H9 (cell line): ENCODE results near the gene RAC2. TPM values are rescaled to one million over a fixed set of nuclear protein-coding genes. Genes with fewer than 3 reads are reported as not detected.

Experiments
- DNase-seq: peaks from one replicate; pipeline ENCODE4 v3.0.0-alpha.2; 2017
- H2AFZ ChIP-seq: one replicate; pipeline ENCODE4 v1.6.1; 2013; ENCODE audit warnings: mild to moderate bottlenecking, low read length, control low read depth, moderate library complexity
- H2AK5ac ChIP-seq: 2 replicates; pipeline ENCODE4 v1.6.1; 2013; ENCODE audit warnings: low read length, control low read depth, mixed read lengths; ENCODE audit not compliant: insufficient read length
- H2BK120ac ChIP-seq: one replicate; pipeline ENCODE4 v1.6.1; 2013; ENCODE audit warnings: low read depth, mild to moderate bottlenecking, low read length, control low read depth, inconsistent platforms; ENCODE audit not compliant: poor library complexity, severe bottlenecking
- H2BK12ac ChIP-seq: 2 replicates; pipeline ENCODE4 v1.6.1; 2013; ENCODE audit warnings: low read length, control low read depth, mixed read lengths, low read depth; ENCODE audit not compliant: insufficient read length
- H2BK15ac ChIP-seq: 2 replicates; pipeline ENCODE4 v1.6.1; 2013; ENCODE audit warnings: low read depth, low read length, control low read depth
- H2BK20ac ChIP-seq: one replicate; pipeline ENCODE4 v1.6.1; 2013; ENCODE audit warnings: low read depth, mild to moderate bottlenecking, low read length, control low read depth, inconsistent platforms; ENCODE audit not compliant: poor library complexity, severe bottlenecking
- H2BK5ac ChIP-seq: 2 replicates; pipeline ENCODE4 v1.6.1; 2013; ENCODE audit warnings: low read length, control low read depth, mixed read lengths; ENCODE audit not compliant: insufficient read length
- H3K14ac ChIP-seq: 2 replicates; pipeline ENCODE4 v1.6.1; 2013; ENCODE audit warnings: low read length, control low read depth; ENCODE audit not compliant: insufficient read depth
- H3K18ac ChIP-seq: 2 replicates; pipeline ENCODE4 v1.6.1; 2013; ENCODE audit warnings: low read depth, mild to moderate bottlenecking, mixed read lengths, low read length, control low read depth; ENCODE audit not compliant: insufficient read length
- H3K23ac ChIP-seq: 2 replicates; pipeline ENCODE4 v1.6.1; 2013; ENCODE audit warnings: low read length, control low read depth, mixed read lengths, low read depth; ENCODE audit not compliant: insufficient read length
- H3K23me2 ChIP-seq: 2 replicates; pipeline ENCODE4 v1.6.1; 2013; ENCODE audit warnings: low read depth, mild to moderate bottlenecking, mixed read lengths, low read length, control low read depth; ENCODE audit not compliant: insufficient read length, poor library complexity, severe bottlenecking
- H3K27ac ChIP-seq: 2 replicates; pipeline ENCODE4 v1.5.1; 2013; ENCODE audit warnings: low read length, control low read depth, mixed read lengths, low read depth; ENCODE audit not compliant: insufficient read length
- H3K27me3 ChIP-seq: 2 replicates; pipeline ENCODE4 v1.6.1; 2013; ENCODE audit warnings: low read length, control low read depth, inconsistent platforms; ENCODE audit not compliant: insufficient read depth
- H3K4ac ChIP-seq: 2 replicates; pipeline ENCODE4 v1.6.1; 2013; ENCODE audit warnings: low read depth, mild to moderate bottlenecking, control low read depth, inconsistent platforms, low read length, moderate library complexity
- H3K4me1 ChIP-seq: 2 replicates; pipeline ENCODE4 v1.6.1; 2013; ENCODE audit warnings: low read length, control low read depth, inconsistent platforms; ENCODE audit not compliant: insufficient read depth
- H3K4me2 ChIP-seq: 2 replicates; pipeline ENCODE4 v1.6.1; 2013; ENCODE audit warnings: low read length, control low read depth, mixed read lengths; ENCODE audit not compliant: insufficient read length, insufficient read depth
- H3K56ac ChIP-seq: 2 replicates; pipeline ENCODE4 v1.6.1; 2013; ENCODE audit warnings: low read depth, mild to moderate bottlenecking, mixed read lengths, low read length, control low read depth; ENCODE audit not compliant: insufficient read length
- H3K79me1 ChIP-seq: 2 replicates; pipeline ENCODE4 v1.6.1; 2013; ENCODE audit warnings: low read depth, mild to moderate bottlenecking, moderate library complexity, low read length, control low read depth, inconsistent platforms; ENCODE audit not compliant: insufficient read depth, poor library complexity, severe bottlenecking
- H3K79me2 ChIP-seq: 2 replicates; pipeline ENCODE4 v1.6.1; 2013; ENCODE audit warnings: low read length, control low read depth, inconsistent platforms; ENCODE audit not compliant: insufficient read depth
- H3K9ac ChIP-seq: 2 replicates; pipeline ENCODE4 v1.6.1; 2013; ENCODE audit warnings: low read length, control low read depth, mixed read lengths; ENCODE audit not compliant: insufficient read length; ENCODE audit errors: extremely low read depth
- H3K9me3 ChIP-seq: one replicate; pipeline ENCODE4 v1.6.1; 2013; ENCODE audit warnings: low read depth, low read length, inconsistent platforms; ENCODE audit not compliant: control insufficient read depth
- H3T11ph ChIP-seq: one replicate; pipeline ENCODE4 v1.6.1; 2013; ENCODE audit warnings: mild to moderate bottlenecking, low read length, control low read depth, inconsistent platforms
- H4K20me1 ChIP-seq: one replicate; pipeline ENCODE4 v1.6.1; 2013; ENCODE audit not compliant: control insufficient read depth, insufficient read length, insufficient read depth
- H4K5ac ChIP-seq: 2 replicates; pipeline ENCODE4 v1.6.1; 2013; ENCODE audit warnings: low read depth, mild to moderate bottlenecking, mixed read lengths, low read length, control low read depth; ENCODE audit not compliant: insufficient read length
- H4K8ac ChIP-seq: replicated peaks from 2 replicates; pipeline ENCODE4 v1.6.1; 2013; ENCODE audit warnings: low read length, control low read depth, mixed read lengths, low read depth; ENCODE audit not compliant: insufficient read length
- H4K91ac ChIP-seq: 2 replicates; pipeline ENCODE4 v1.6.1; 2013; ENCODE audit warnings: low read depth, mild to moderate bottlenecking, moderate library complexity, mixed read lengths, low read length, control low read depth; ENCODE audit not compliant: insufficient read length
- H3K27ac Mint-ChIP-seq, 3 experiments: 2 replicates in 2 of 3; 3 replicates in 1 of 3; pipeline ENCODE4 v1.8.0; 2020 to 2021; ENCODE audit warnings: mixed read lengths in 3 of 3, mild to moderate bottlenecking in 1 of 3, moderate library complexity in 1 of 3
- H3K27me3 Mint-ChIP-seq: 2 replicates; pipeline ENCODE4 v1.8.0; 2021; ENCODE audit warnings: low read depth, mild to moderate bottlenecking, moderate library complexity, mixed read lengths
- H3K36me3 Mint-ChIP-seq, 3 experiments: 2 replicates in 2 of 3; 3 replicates in 1 of 3; pipeline ENCODE4 v1.8.0; 2020 to 2021; ENCODE audit warnings: low read depth in 3 of 3, mixed read lengths in 3 of 3; ENCODE audit not compliant: insufficient read depth in 1 of 3
- H3K4me1 Mint-ChIP-seq, 2 experiments: 2 replicates each; pipeline ENCODE4 v1.8.0; 2020; ENCODE audit warnings: mixed read lengths in 2 of 2
- H3K4me3 Mint-ChIP-seq, 2 experiments: 2 replicates in 1 of 2; 3 replicates in 1 of 2; pipeline ENCODE4 v1.8.0; 2020 to 2021; ENCODE audit warnings: mild to moderate bottlenecking in 2 of 2, mixed read lengths in 2 of 2, moderate library complexity in 1 of 2
- H3K9me3 Mint-ChIP-seq, 2 experiments: 2 replicates in 1 of 2; 3 replicates in 1 of 2; pipeline ENCODE4 v1.8.0; 2020; ENCODE audit warnings: mild to moderate bottlenecking in 2 of 2, mixed read lengths in 2 of 2, moderate library complexity in 1 of 2
- CTCF ChIP-seq: fragments of 200-600 bp; sonication (generic); conservative IDR thresholded peaks from 3 replicates; pipeline ENCODE4 v1.8.0; 2021; ENCODE audit warnings: antibody characterized with exemption, mild to moderate bottlenecking
- WGBS: extraction: QIAGEN DNeasy Blood & Tissue Kit; methylation state at CpG from one replicate; pipeline ENCODE4 v1.1.7; 2013; ENCODE audit warnings: missing lambda C conversion rate, low lambda C conversion rate, mixed read lengths; ENCODE audit not compliant: insufficient read length; ENCODE audit errors: extremely low coverage; 5-methylcytosine and 5-hydroxymethylcytosine counted together
- total RNA-seq: library from RNA; stranded (reverse); gene quantifications from 2 replicates; pipeline ENCODE4 v1.2.1, GENCODE V29; 2021

Gene RAC2
- total RNA-seq, 1 experiment from 2014 or later: 2.8 TPM

DNA sequence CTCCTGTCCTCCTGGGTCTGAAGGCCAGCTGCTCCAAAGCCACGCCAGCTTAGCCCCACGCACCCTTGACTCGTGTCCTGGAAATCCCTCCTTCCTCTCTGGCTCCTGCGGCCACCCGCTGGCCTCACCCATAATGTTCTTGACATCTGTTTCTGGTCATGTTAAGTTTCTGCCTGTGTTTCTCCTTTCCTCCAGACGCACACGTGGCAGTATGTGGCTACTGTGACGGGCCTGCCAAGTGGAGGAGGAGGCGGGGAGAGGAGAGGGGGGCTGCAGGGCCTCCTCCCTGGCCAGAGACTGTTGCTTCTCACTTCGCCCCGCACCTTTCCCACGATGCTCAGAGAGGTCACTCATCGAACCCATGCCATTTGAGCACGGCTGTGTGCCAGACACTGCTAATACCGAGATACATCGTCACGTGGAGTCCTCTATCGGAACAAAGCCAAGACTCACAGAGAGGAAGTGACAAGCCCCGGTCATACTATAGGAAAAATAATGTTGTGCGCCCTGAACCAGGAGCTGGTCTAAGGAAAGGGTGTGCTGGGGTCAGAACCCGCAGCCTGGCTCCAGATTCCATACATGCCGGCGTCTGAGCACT, 67.5 kb downstream of the RAC2 start:
- Histone ChIP-seq H3K4ac (no peak overlapping the region), H3K79me1 (no peaks in the 10 kb centered on the region), H2AK5ac (no peak overlapping the region), H3K4me1 (no peaks in the 10 kb centered on the region), H4K8ac (no peak overlapping the region), H3K18ac (no peak overlapping the region), H4K91ac (no peak overlapping the region), H3K56ac (no peak overlapping the region), H2BK120ac (no peak overlapping the region), H2BK5ac (no peak overlapping the region), H4K5ac (no peak overlapping the region), H2BK15ac (no peak overlapping the region), H3K23ac (no peak overlapping the region), H4K20me1 (no peaks in the 10 kb centered on the region), H3K27ac (no peak overlapping the region), H3K9me3 (no peaks in the 10 kb centered on the region), H2AFZ (no peak overlapping the region), H3K79me2 (no peaks in the 10 kb centered on the region), H2BK12ac (no peak overlapping the region), H3K14ac (peak overlapping the region; percentile 54; the same call in 1 of the 2 replicates), H2BK20ac (no peak overlapping the region), H3K9ac (no peak overlapping the region), H3K4me2 (no peak overlapping the region), H3K23me2 (no peaks in the 10 kb centered on the region), H3K27me3 (no peaks in the 10 kb centered on the region), H3T11ph (no peak overlapping the region)
- no peak for DNase-seq
- H3K27me3 Mint-ChIP-seq: peaks cover 41% of the 10 kb centered on the region
- no peak overlapping the region for H3K4me3 Mint-ChIP-seq
- H3K4me1 Mint-ChIP-seq: peaks cover 31 to 49% of the 10 kb centered on the region in 2 experiments
- no peak for TF ChIP-seq CTCF
- no CpG with 5 or more reads among the region's 23 CpGs for WGBS
- no peaks in the 10 kb centered on the region for H3K36me3 Mint-ChIP-seq
- no peaks in the 10 kb centered on the region; a peak in 1 of 5 replicates for H3K9me3 Mint-ChIP-seq
- H3K27ac Mint-ChIP-seq: no peak overlapping the region
